ENCODE data around the gene PHF1.

PHF1 gene

GRCh38 chr6:33391278-33391921, 19.4 kb upstream of the PHF1 start, which contains the start of gene KIFC1:
Gene KIFC1, plus strand, starts transcription at chr6:33391823. Its CDS starts 163 bp downstream, at chr6:33391986.
- TF ChIP-seq POLR2AphosphoS5 (IDR thresholded peaks at IDR 0.05; ENCODE audit: low read depth), result peak; percentile 56
- TF ChIP-seq SPI1 (IDR thresholded peaks at IDR 0.05; ENCODE audit: borderline replicate concordance, low read depth), result peak; percentile 72; the same call in 1 of the 2 replicates
- peak; percentile 83 for TF ChIP-seq GABPA (IDR thresholded peaks at IDR 0.05; ENCODE audit: low read depth)
- peak; percentile 99 for TF ChIP-seq CTCF (IDR thresholded peaks at IDR 0.05; ENCODE audit: insufficient read depth, low read length)
- no peak for TF ChIP-seq REST (IDR thresholded peaks at IDR 0.05; ENCODE audit: insufficient replicate concordance, low read depth)
- Histone ChIP-seq H3K27ac (replicated peaks) (peak within 1 kb of the TSS; percentile 85), H3K4me3 (replicated peaks; ENCODE audit: insufficient read depth, low read length) (peak within 1 kb of the TSS; percentile 85), H3K27me3 (ENCODE audit: insufficient read depth, poor library complexity, severe bottlenecking) (no peaks in the 10 kb centered on the region)
- peak; percentile 100 for DNase-seq (ENCODE audit: low read depth in 1 of 2, low spot score in 1 of 2)

GRCh38 chr6:33391922-33392594, 18.8 kb upstream of the PHF1 start:
- Histone ChIP-seq H3K27me3 (ENCODE audit: insufficient read depth, poor library complexity, severe bottlenecking) (no peaks in the 10 kb centered on the region), H3K27ac (replicated peaks) (peak overlapping the region; percentile 85), H3K4me3 (replicated peaks; ENCODE audit: insufficient read depth, low read length) (peak overlapping the region; percentile 85)
- no peak for DNase-seq (ENCODE audit: low read depth in 1 of 2, low spot score in 1 of 2)
- TF ChIP-seq CTCF (IDR thresholded peaks at IDR 0.05; ENCODE audit: insufficient read depth, low read length), result no peak
- TF ChIP-seq REST (IDR thresholded peaks at IDR 0.05; ENCODE audit: insufficient replicate concordance, low read depth), result no peak
- no peak for TF ChIP-seq POLR2AphosphoS5 (IDR thresholded peaks at IDR 0.05; ENCODE audit: low read depth)
- TF ChIP-seq GABPA (IDR thresholded peaks at IDR 0.05; ENCODE audit: low read depth), result no peak
- TF ChIP-seq SPI1 (IDR thresholded peaks at IDR 0.05; ENCODE audit: borderline replicate concordance, low read depth), result no peak

GRCh38 chr6:33392595-33392948, 18.2 kb upstream of the PHF1 start:
- no peak for DNase-seq (ENCODE audit: low read depth in 1 of 2, low spot score in 1 of 2)
- Histone ChIP-seq H3K27me3 (ENCODE audit: insufficient read depth, poor library complexity, severe bottlenecking) (no peaks in the 10 kb centered on the region), H3K4me3 (replicated peaks; ENCODE audit: insufficient read depth, low read length) (peak overlapping the region; percentile 85), H3K27ac (replicated peaks) (peak overlapping the region; percentile 85)
- TF ChIP-seq GABPA (IDR thresholded peaks at IDR 0.05; ENCODE audit: low read depth), result 0 out of 2 replicates have a peak, but pooled peaks have one; percentile 15
- no peak for TF ChIP-seq SPI1 (IDR thresholded peaks at IDR 0.05; ENCODE audit: borderline replicate concordance, low read depth)

GRCh38 chr6:33392979-33393378, 17.8 kb upstream of the PHF1 start:
- peak overlapping the region; percentile 85 for H3K4me3 ChIP-seq (replicated peaks; ENCODE audit: insufficient read depth, low read length)
- DNase-seq (ENCODE audit: low read depth in 1 of 2, low spot score in 1 of 2), result no peak
- H3K27me3 ChIP-seq (ENCODE audit: insufficient read depth, poor library complexity, severe bottlenecking), result no peaks in the 10 kb centered on the region
- H3K27ac ChIP-seq (replicated peaks), result peak overlapping the region; percentile 85
- TF ChIP-seq SPI1 (IDR thresholded peaks at IDR 0.05; ENCODE audit: borderline replicate concordance, low read depth) (peak; percentile 1; the same call in 1 of the 2 replicates), REST (IDR thresholded peaks at IDR 0.05; ENCODE audit: insufficient replicate concordance, low read depth) (no peak)
